Chondrocyte (in vitro differentiated cells): ENCODE results near the gene GIPC2. TPM values are rescaled to one million over a fixed set of nuclear protein-coding genes. Genes with fewer than 3 reads are reported as not detected.
"Not testable (repeated sequence)": the region's sequence is repeated elsewhere in the genome, so short reads cannot be mapped to it uniquely, and the experiment has no call there.

Source experiments
- DNase-seq: peaks from one replicate; pipeline ENCODE4 v3.0.0; 2021; ENCODE audit warnings: mixed read lengths, low spot score
- H3K27ac Mint-ChIP-seq: one replicate; pipeline ENCODE4 v1.8.0; 2021; ENCODE audit warnings: mild to moderate bottlenecking, moderate library complexity, mixed read lengths; ENCODE audit not compliant: unreplicated experiment
- H3K27me3 Mint-ChIP-seq: 2 replicates; pipeline ENCODE4 v1.8.0; 2021; ENCODE audit warnings: low read depth, mixed read lengths
- H3K36me3 Mint-ChIP-seq: 2 replicates; pipeline ENCODE4 v1.8.0; 2021; ENCODE audit warnings: low read depth, mixed read lengths
- H3K4me1 Mint-ChIP-seq: 2 replicates; pipeline ENCODE4 v1.8.0; 2021; ENCODE audit warnings: low read depth, mild to moderate bottlenecking, mixed read lengths
- H3K4me3 Mint-ChIP-seq: one replicate; pipeline ENCODE4 v1.8.0; 2021; ENCODE audit warnings: mild to moderate bottlenecking, moderate library complexity, mixed read lengths; ENCODE audit not compliant: unreplicated experiment
- H3K9me3 Mint-ChIP-seq: 2 replicates; pipeline ENCODE4 v1.8.0; 2021; ENCODE audit warnings: low read depth, mixed read lengths
- CTCF ChIP-seq: fragments of 200-600 bp; sonication (generic); IDR thresholded peaks from 2 replicates; pipeline ENCODE4 v1.5.0; 2021; ENCODE audit warnings: antibody characterized with exemption, mild to moderate bottlenecking, moderate library complexity
- total RNA-seq: library from RNA; stranded (reverse); gene quantifications from 3 replicates; pipeline ENCODE4 v1.2.1, GENCODE V29; 2021

GIPC2 gene
- total RNA-seq, 1 donor from 2014 or later = 0.15 TPM

GRCh38 chr1:78080767-78081166, 35.0 kb downstream of the GIPC2 start:
- H3K4me1 Mint-ChIP-seq = peaks cover 37% of the 10 kb centered on the region
- H3K9me3 Mint-ChIP-seq = peaks cover 5% of the 10 kb centered on the region
- TF ChIP-seq CTCF = no peak
- H3K27me3 Mint-ChIP-seq = no peaks in the 10 kb centered on the region
- H3K27ac Mint-ChIP-seq = no peak overlapping the region
- H3K4me3 Mint-ChIP-seq = no peak overlapping the region
- peaks cover 6% of the 10 kb centered on the region for H3K36me3 Mint-ChIP-seq
- no peak for DNase-seq

- peaks cover 37% of the 10 kb centered on the region for H3K4me1 Mint-ChIP-seq
- peaks cover 14% of the 10 kb centered on the region for H3K36me3 Mint-ChIP-seq
- no peak for TF ChIP-seq CTCF
- DNase-seq = no peak
- H3K27me3 Mint-ChIP-seq = no peaks in the 10 kb centered on the region
- H3K9me3 Mint-ChIP-seq = peaks cover 17% of the 10 kb centered on the region
- no peak overlapping the region for H3K4me3 Mint-ChIP-seq
- no peak overlapping the region for H3K27ac Mint-ChIP-seq
These were observed 36.5 kb downstream of the GIPC2 start for GRCh38 chr1:78081980-78082860.

DNA sequence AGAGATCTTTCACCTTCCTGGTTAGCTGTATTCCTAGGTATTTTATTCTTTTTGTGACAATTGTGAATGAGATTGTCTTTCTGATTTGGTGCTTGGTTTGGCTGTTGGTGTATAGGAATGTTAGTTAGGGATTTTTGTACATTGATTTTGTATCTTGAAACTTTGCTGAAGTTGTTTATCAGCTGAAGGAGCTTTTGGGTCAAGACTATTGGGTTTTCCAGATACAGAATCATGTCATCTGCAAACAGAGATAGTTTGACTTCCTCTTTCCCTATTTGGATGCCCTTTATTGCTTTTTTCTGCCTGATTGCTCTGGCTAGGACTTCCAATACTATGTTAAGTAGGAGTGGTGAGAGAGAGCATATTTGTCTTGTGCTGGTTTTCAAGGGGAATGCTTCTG, 38.9 kb downstream of the GIPC2 start:
- Mint-ChIP-seq H3K9me3 (peaks cover 24% of the 10 kb centered on the region), H3K36me3 (peaks cover 14% of the 10 kb centered on the region), H3K4me1 (peaks cover 26% of the 10 kb centered on the region)
- DNase-seq, H3K27me3 Mint-ChIP-seq, H3K4me3 Mint-ChIP-seq, H3K27ac Mint-ChIP-seq: not testable (repeated sequence)

DNA sequence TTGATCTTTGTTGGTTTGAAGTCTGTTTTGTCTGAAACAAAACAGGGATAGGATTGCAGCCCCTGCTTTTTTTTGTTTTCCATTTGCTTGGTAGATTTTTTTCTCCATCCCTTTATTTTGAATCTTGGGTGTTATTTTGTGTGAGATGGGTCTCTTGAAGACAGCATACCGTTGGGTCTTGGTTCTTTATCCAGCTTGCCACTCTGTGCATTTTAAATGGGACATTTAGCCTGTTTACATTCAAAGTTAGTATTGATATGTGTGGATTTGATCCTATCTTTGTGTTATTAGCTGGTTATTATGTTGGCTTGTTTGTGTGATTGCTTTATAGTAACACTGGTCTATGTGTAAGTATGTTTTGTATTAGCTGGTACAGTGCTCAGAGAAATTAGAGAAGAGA, 40.9 kb downstream of the GIPC2 start:
- Mint-ChIP-seq H3K27ac (no peak overlapping the region), H3K4me1 (peaks cover 21% of the 10 kb centered on the region), H3K4me3 (no peak overlapping the region), H3K36me3 (peaks cover 14% of the 10 kb centered on the region), H3K27me3 (no peaks in the 10 kb centered on the region), H3K9me3 (peaks cover 29% of the 10 kb centered on the region)
- DNase-seq = no peak
- TF ChIP-seq CTCF = no peak

GRCh38 chr1:78088015-78088414, 42.2 kb downstream of the GIPC2 start:
- TF ChIP-seq CTCF = no peak
- no peak overlapping the region for H3K27ac Mint-ChIP-seq
- DNase-seq = no peak
- H3K27me3 Mint-ChIP-seq = no peaks in the 10 kb centered on the region
- no peak overlapping the region for H3K4me3 Mint-ChIP-seq
- peaks cover 14% of the 10 kb centered on the region for H3K36me3 Mint-ChIP-seq
- peaks cover 24% of the 10 kb centered on the region for H3K4me1 Mint-ChIP-seq
- H3K9me3 Mint-ChIP-seq = peaks cover 29% of the 10 kb centered on the region

DNA sequence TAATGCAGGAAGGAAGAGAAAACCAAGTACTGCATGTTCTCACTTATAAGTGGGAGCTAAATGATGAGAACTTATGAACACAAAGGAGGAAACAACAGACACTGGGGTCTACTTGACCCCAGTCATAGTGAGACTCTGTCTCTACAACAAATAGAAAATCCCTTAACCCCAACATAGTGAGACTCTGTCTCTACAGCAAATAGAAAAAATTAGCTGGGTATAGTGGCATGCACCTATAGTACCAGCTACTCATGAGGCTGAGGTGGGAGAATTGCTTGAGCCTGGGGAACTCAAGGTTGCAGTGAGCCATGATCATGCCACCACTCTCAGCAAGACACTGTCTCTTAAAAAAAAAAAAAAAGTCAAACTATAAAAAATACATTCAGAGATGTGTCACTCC, 42.7 kb downstream of the GIPC2 start:
- no peak for TF ChIP-seq CTCF
- DNase-seq = no peak
- Mint-ChIP-seq H3K9me3 (peaks cover 29% of the 10 kb centered on the region), H3K4me3 (no peak overlapping the region), H3K4me1 (peaks cover 22% of the 10 kb centered on the region), H3K27ac (no peak overlapping the region), H3K27me3 (no peaks in the 10 kb centered on the region), H3K36me3 (peaks cover 13% of the 10 kb centered on the region)
